Memory B cell (primary cell): ENCODE data around the gene SCNN1B.

ENCODE experiments used
- ATAC-seq: fragments of 150-1000 bp; cut with Tn5 transposase; 2 replicates; pipeline ENCODE4 v1.10.0; 2021; ENCODE audit warnings: low read depth, mild to moderate bottlenecking, moderate library complexity
- DNase-seq, 2 donors: peaks; one replicate each; pipeline ENCODE4 v3.0.0; 2022; ENCODE audit warnings: low spot score in 2 of 2
- H3K27ac Mint-ChIP-seq: one replicate; pipeline ENCODE4 v1.8.0; 2022; ENCODE audit warnings: mild to moderate bottlenecking, moderate library complexity, mixed read lengths
- H3K27me3 Mint-ChIP-seq: one replicate; pipeline ENCODE4 v1.8.0; 2022; ENCODE audit warnings: mixed read lengths
- H3K36me3 Mint-ChIP-seq: one replicate; pipeline ENCODE4 v1.8.0; 2022; ENCODE audit warnings: mild to moderate bottlenecking, mixed read lengths
- H3K4me1 Mint-ChIP-seq: one replicate; pipeline ENCODE4 v1.8.0; 2022; ENCODE audit warnings: mixed read lengths
- H3K4me3 Mint-ChIP-seq: one replicate; pipeline ENCODE4 v1.8.0; 2022; ENCODE audit warnings: mild to moderate bottlenecking, moderate library complexity, mixed read lengths
- H3K9me3 Mint-ChIP-seq: one replicate; pipeline ENCODE4 v1.8.0; 2022; ENCODE audit warnings: mixed read lengths

The SCNN1B gene

DNA sequence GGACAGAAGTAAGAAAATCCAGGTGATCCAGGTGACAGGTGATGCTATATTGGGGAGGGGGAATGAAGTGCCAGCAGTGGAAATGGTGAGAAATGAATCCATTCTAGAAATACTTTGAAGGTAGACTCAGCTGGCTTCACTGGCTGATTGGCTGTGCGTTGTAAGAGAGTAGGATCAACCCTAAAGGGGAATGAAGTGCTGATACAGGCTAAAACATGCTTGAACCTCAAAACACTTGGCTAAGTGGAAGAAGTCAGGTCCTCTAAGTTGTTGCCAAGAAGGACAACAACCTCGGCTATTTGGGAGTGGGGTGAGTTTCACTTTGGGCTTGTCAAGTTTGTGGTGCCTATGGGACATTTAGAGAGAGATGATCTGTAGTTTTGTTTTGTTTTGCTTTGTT, 24.1 kb upstream of the SCNN1B start:
- Mint-ChIP-seq H3K4me1 (no peaks in the 10 kb centered on the region), H3K27ac (no peak overlapping the region), H3K27me3 (peaks cover 29% of the 10 kb centered on the region), H3K4me3 (no peak overlapping the region), H3K9me3 (peaks cover 2% of the 10 kb centered on the region), H3K36me3 (no peaks in the 10 kb centered on the region)
- DNase-seq (no peak), ATAC-seq (no peak)

GRCh38 chr16:23279721-23280153, 22.4 kb upstream of the SCNN1B start:
- Mint-ChIP-seq H3K4me1 (no peaks in the 10 kb centered on the region), H3K36me3 (no peaks in the 10 kb centered on the region), H3K27ac (no peak overlapping the region), H3K4me3 (no peak overlapping the region), H3K9me3 (no peaks in the 10 kb centered on the region), H3K27me3 (peaks cover 29% of the 10 kb centered on the region)
- ATAC-seq (no peak), DNase-seq (no peak)

DNA sequence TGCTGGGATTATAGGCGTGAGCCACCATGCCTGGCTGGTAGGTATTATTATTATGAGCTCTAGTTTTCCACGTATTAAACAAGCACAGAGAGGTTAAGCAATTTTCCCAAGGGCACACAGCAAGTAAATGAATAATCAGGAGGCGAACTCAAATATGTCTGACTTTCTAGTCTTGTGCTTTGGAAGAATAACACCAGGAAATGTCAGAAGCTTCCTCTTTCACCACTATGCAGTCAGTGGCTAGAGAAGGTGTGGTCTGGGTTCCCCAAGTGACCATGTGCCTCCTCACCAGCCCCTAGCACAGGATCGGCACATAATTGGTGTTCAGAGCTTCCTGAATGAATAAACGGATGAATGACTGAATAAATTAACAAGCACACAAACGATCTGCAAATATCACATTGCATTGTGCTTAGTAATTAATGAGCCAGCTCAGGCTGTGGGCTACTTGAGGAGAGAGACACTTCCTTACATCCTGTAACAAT, 21.6 kb upstream of the SCNN1B start:
- ATAC-seq (no peak), DNase-seq (no peak)
- H3K9me3 Mint-ChIP-seq = no peaks in the 10 kb centered on the region
- H3K36me3 Mint-ChIP-seq = no peaks in the 10 kb centered on the region
- no peak overlapping the region for H3K27ac Mint-ChIP-seq
- peaks cover 22% of the 10 kb centered on the region for H3K27me3 Mint-ChIP-seq
- no peak overlapping the region for H3K4me3 Mint-ChIP-seq
- H3K4me1 Mint-ChIP-seq = no peaks in the 10 kb centered on the region

DNA sequence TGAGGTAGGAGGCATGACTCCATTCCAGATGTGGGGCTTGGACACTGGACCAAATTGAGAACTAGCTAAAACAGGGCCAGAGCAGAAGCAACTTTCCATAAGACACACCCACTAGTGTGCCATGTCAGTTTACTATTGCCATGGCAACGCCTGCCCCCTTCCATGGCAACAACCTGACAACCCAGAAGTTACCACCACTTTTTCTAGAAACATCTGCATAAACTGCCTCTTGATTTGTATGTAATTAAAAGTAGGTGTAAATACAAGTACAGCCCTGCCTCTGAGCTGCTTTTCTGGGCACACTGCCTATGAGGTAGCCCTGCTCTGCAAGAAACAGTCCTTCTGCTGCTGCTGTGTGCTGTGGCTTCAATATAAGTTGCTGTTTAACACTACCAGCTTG, 19.5 kb upstream of the SCNN1B start:
- Mint-ChIP-seq H3K4me3 (no peak overlapping the region), H3K27ac (no peak overlapping the region), H3K27me3 (peaks cover 18% of the 10 kb centered on the region), H3K4me1 (no peaks in the 10 kb centered on the region), H3K9me3 (no peaks in the 10 kb centered on the region), H3K36me3 (no peaks in the 10 kb centered on the region)
- no peak for DNase-seq
- peak; percentile 17 for ATAC-seq

DNA sequence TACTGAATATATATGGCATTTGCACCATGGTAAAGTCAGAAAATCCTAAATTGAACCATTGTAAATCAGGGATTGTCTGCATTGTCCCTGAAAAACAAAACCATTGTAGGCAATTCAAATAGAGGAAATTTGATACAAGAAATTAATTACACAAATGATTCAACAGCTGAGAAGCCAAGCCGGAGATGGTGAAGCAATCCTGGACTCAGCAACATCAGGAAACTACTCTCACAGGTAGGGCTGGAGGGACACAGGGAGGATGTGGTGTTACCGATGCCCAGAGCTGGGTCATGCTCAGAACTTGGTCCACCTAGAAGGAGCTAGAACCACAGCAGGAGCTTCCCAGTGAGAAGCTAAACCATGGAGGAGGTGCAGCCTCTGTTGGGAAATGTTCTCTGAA, 18.5 kb upstream of the SCNN1B start:
- Mint-ChIP-seq H3K27me3 (peaks cover 12% of the 10 kb centered on the region), H3K9me3 (no peaks in the 10 kb centered on the region), H3K36me3 (no peaks in the 10 kb centered on the region), H3K27ac (no peak overlapping the region), H3K4me1 (no peaks in the 10 kb centered on the region), H3K4me3 (no peak overlapping the region)
- ATAC-seq = no peak
- DNase-seq = no peak

DNA sequence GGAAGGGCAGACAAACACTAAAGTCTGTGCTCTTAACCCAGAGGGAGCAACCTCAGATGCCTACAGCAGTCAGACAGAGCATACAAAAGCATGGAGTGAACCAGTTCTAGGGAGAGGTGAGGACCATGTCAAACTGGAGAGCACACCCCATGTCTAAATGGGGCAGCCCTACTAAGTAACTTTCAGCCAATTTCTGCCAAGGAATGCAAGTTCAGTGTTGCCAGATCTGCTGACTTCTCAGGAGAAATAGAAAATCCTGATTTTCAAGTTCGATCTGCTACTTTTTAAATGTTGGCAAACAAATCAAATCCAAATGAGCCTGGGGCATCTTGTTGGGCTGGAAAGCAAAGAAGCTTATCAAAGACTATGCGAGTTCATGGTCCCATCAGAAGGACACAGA, 17.5 kb upstream of the SCNN1B start:
- Mint-ChIP-seq H3K27me3 (peaks cover 9% of the 10 kb centered on the region), H3K36me3 (no peaks in the 10 kb centered on the region), H3K27ac (no peak overlapping the region), H3K9me3 (no peaks in the 10 kb centered on the region), H3K4me3 (no peak overlapping the region), H3K4me1 (no peaks in the 10 kb centered on the region)
- no peak for ATAC-seq
- no peak for DNase-seq

- H3K9me3 Mint-ChIP-seq = no peaks in the 10 kb centered on the region
- no peaks in the 10 kb centered on the region for H3K4me1 Mint-ChIP-seq
- no peak overlapping the region for H3K4me3 Mint-ChIP-seq
- H3K36me3 Mint-ChIP-seq = no peaks in the 10 kb centered on the region
- ATAC-seq = no peak
- no peak for DNase-seq
- peaks cover 5% of the 10 kb centered on the region for H3K27me3 Mint-ChIP-seq
- H3K27ac Mint-ChIP-seq = no peak overlapping the region
Observed at GRCh38 chr16:23286131-23286532, 16.0 kb upstream of the SCNN1B start.

GRCh38 chr16:23288209-23288608, 13.9 kb upstream of the SCNN1B start:
- DNase-seq (no peak), ATAC-seq (no peak)
- Mint-ChIP-seq H3K4me3 (no peak overlapping the region), H3K9me3 (no peaks in the 10 kb centered on the region), H3K27ac (no peak overlapping the region), H3K27me3 (peaks cover 9% of the 10 kb centered on the region), H3K4me1 (no peaks in the 10 kb centered on the region), H3K36me3 (no peaks in the 10 kb centered on the region)

DNA sequence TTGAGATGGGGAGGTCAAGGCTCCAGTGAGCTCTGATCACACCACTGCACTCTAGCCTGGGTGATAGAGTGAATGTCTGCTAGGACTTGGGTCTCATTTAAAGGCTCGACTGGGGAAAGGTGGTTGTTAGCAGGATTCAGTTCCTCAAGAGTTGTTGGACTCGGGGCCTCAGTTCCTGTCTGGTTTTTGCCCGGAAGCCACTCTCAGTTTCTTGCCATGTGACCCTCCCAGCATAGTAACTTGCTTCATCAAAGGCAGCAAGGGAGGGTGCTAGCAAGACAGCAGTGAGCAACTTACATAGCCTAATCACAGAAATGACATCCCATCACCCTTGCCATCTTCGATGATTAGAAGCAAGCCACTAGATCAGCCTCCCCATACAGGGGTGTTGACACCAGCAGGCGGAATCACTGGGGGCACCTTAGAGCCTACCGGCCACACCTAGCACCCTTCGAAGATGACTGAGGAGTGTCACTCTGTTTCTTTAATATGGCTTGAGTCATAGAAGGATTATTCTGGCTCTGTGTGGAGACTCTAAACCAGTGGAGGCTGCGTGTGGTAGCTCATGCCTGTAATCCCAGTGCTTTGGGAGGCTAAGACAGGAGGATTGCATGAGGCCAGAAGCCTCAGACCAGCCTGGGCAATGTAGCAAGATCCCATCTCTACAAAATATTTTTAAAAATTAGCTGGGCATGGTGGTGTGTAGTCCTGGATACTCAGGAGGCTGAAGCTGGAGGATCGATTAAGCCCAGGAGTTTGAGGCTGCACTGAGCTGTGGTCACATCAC, 13.2 kb upstream of the SCNN1B start:
- Mint-ChIP-seq H3K27me3 (peaks cover 9% of the 10 kb centered on the region), H3K36me3 (no peaks in the 10 kb centered on the region), H3K27ac (no peak overlapping the region), H3K9me3 (no peaks in the 10 kb centered on the region), H3K4me1 (no peaks in the 10 kb centered on the region), H3K4me3 (no peak overlapping the region)
- DNase-seq (no peak), ATAC-seq (no peak)

DNA sequence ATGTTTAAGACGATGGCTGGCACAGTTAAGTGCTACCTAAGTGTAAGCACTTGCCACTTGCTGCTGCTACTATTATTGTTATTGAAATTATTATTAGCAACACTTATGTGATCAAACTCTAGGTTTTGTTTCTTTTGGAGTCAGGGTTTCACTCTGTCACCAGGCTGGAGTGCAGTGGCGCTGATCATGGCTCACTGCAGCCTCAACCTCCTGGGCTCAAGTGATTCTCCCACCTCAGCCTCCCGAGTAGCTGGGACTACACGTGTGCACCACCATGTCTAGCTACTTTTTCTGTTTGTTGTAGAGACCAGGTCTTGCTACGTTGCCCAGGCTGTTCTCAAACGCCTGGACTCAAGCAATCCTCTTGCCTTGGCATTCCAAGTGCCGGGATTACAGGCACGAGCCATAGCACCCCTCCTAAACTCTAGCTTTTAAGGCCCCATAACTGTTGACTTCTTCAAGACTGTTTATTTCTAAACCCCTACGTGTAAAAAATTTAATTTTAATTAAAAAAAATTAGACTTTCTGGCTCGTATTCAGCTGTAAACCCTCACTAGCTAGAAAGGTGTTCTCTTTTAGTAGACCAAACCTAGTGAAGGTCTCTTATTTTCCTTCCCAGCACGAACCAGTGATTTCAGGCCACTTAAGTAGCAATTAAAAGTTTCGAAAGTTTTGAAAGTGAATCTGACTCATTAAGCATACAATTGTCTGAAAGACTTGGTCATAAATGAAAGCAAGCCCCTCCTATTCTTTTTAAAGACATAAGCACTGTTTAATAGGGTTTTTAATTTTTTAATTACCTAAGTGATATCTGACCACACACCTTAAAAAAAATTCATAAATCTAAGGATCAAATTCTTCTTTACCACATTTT, 11.7 kb upstream of the SCNN1B start:
- ATAC-seq (no peak), DNase-seq (no peak)
- peaks cover 11% of the 10 kb centered on the region for H3K27me3 Mint-ChIP-seq
- no peak overlapping the region for H3K4me3 Mint-ChIP-seq
- H3K27ac Mint-ChIP-seq = no peak overlapping the region
- no peaks in the 10 kb centered on the region for H3K4me1 Mint-ChIP-seq
- no peaks in the 10 kb centered on the region for H3K9me3 Mint-ChIP-seq
- H3K36me3 Mint-ChIP-seq = no peaks in the 10 kb centered on the region

- no peaks in the 10 kb centered on the region for H3K36me3 Mint-ChIP-seq
- no peak overlapping the region for H3K4me3 Mint-ChIP-seq
- no peak overlapping the region for H3K27ac Mint-ChIP-seq
- peaks cover 17% of the 10 kb centered on the region for H3K27me3 Mint-ChIP-seq
- DNase-seq = no peak
- ATAC-seq = no peak
- H3K9me3 Mint-ChIP-seq = no peaks in the 10 kb centered on the region
- H3K4me1 Mint-ChIP-seq = no peaks in the 10 kb centered on the region
Observed at GRCh38 chr16:23293016-23293415, 9.1 kb upstream of the SCNN1B start.

GRCh38 chr16:23294260-23294659, 7.8 kb upstream of the SCNN1B start:
- DNase-seq = no peak
- no peaks in the 10 kb centered on the region for H3K4me1 Mint-ChIP-seq
- peaks cover 17% of the 10 kb centered on the region for H3K27me3 Mint-ChIP-seq
- H3K4me3 Mint-ChIP-seq = no peak overlapping the region
- no peak overlapping the region for H3K27ac Mint-ChIP-seq
- no peaks in the 10 kb centered on the region for H3K36me3 Mint-ChIP-seq
- no peak for ATAC-seq
- no peaks in the 10 kb centered on the region for H3K9me3 Mint-ChIP-seq

- DNase-seq (no peak), ATAC-seq (no peak)
- Mint-ChIP-seq H3K4me3 (no peak overlapping the region), H3K27me3 (peaks cover 25% of the 10 kb centered on the region), H3K9me3 (no peaks in the 10 kb centered on the region), H3K4me1 (peaks cover 7% of the 10 kb centered on the region), H3K27ac (no peak overlapping the region), H3K36me3 (no peaks in the 10 kb centered on the region)
Observed at GRCh38 chr16:23296994-23297393, 5.1 kb upstream of the SCNN1B start.

GRCh38 chr16:23298290-23298915, 3.7 kb upstream of the SCNN1B start:
- ATAC-seq (no peak), DNase-seq (no peak)
- Mint-ChIP-seq H3K4me3 (no peak overlapping the region), H3K9me3 (no peaks in the 10 kb centered on the region), H3K4me1 (peaks cover 9% of the 10 kb centered on the region), H3K27ac (no peak overlapping the region), H3K27me3 (peaks cover 28% of the 10 kb centered on the region), H3K36me3 (no peaks in the 10 kb centered on the region)
